Gastroesophageal sphincter (tissue), 4 donors: ENCODE results near the gene CNTNAP2. TPM values are rescaled to one million over a fixed set of nuclear protein-coding genes. Genes with fewer than 3 reads are reported as not detected.

Experiments
- ATAC-seq: fragments of 150-250 bp; one replicate; pipeline ENCODE4 v1.9.1; 2016; ENCODE audit warnings: mild to moderate bottlenecking, moderate library complexity
- H3K27ac ChIP-seq, 4 donors: fragments of 200-600 bp; sonication (generic) in 3 of 4; 1 replicate in 3 of 4; 2 replicates in 1 of 4; pipeline ENCODE4 v1.5.1; 2016 to 2019
- H3K27me3 ChIP-seq: fragments of 200-600 bp; sonication (generic); one replicate; pipeline ENCODE4 v1.5.1; 2019
- H3K36me3 ChIP-seq, 2 donors: fragments of 200-600 bp; sonication (generic); one replicate each; pipeline ENCODE4 v1.5.1; 2019; ENCODE audit warnings: control low read depth in 1 of 2
- H3K4me1 ChIP-seq, 3 donors: fragments of 200-600 bp; sonication (generic); 1 replicate in 2 of 3; 2 replicates in 1 of 3; pipeline ENCODE4 v1.5.1; 2016 to 2019; ENCODE audit warnings: control low read depth in 2 of 3
- H3K4me3 ChIP-seq, 2 donors: fragments of 200-600 bp; sonication (generic); one replicate each; pipeline ENCODE4 v1.5.1; 2019; ENCODE audit warnings: mild to moderate bottlenecking in 1 of 2, moderate library complexity in 1 of 2
- H3K9me3 ChIP-seq, 3 donors: fragments of 200-600 bp; sonication (generic); one replicate each; pipeline ENCODE4 v1.5.1; 2017 to 2019; ENCODE audit warnings: control low read depth in 2 of 3
- EP300 ChIP-seq: sonication (generic); formaldehyde crosslinking; IDR thresholded peaks from one replicate; pipeline ENCODE4 v1.6.1; 2017; ENCODE audit warnings: antibody characterized with exemption, mild to moderate bottlenecking
- POLR2A ChIP-seq, 2 donors: fragments of 450-650 bp; IDR thresholded peaks; one replicate each; pipeline ENCODE4 v1.6.1; 2017; ENCODE audit warnings: antibody characterized with exemption in 2 of 2, mild to moderate bottlenecking in 2 of 2, moderate library complexity in 1 of 2
- POLR2AphosphoS5 ChIP-seq: sonication (generic); formaldehyde crosslinking; IDR thresholded peaks from one replicate; pipeline ENCODE4 v1.6.1; 2017; ENCODE audit warnings: antibody characterized with exemption
- WGBS, 2 donors: methylation state at CpG; one replicate each; pipeline ENCODE4 v1.1.5; 2018; ENCODE audit warnings: low coverage in 1 of 2; 5-methylcytosine and 5-hydroxymethylcytosine counted together
- total RNA-seq, 4 donors: library from RNA; depleted of rRNA; stranded (reverse); fragments of >200 nt; gene quantifications; one replicate each; pipeline ENCODE4 v1.1.0, GENCODE V29; 2016
- TF ChIP-seq, protein P1 (sequence below), 4 experiments: fragments of 200-600 bp in 2 of 4; fragments of 450-650 bp in 2 of 4; sonication (generic) in 1 of 4; IDR thresholded peaks; one replicate each; pipeline ENCODE4 v1.5.1; 2017 to 2019; ENCODE audit warnings: antibody characterized with exemption in 4 of 4, mild to moderate bottlenecking in 2 of 4, moderate library complexity in 2 of 4

CNTNAP2 gene
- total RNA-seq, 4 donors from 2014 or later = 1.5 to 8.9 (median 3.2) TPM

DNA sequence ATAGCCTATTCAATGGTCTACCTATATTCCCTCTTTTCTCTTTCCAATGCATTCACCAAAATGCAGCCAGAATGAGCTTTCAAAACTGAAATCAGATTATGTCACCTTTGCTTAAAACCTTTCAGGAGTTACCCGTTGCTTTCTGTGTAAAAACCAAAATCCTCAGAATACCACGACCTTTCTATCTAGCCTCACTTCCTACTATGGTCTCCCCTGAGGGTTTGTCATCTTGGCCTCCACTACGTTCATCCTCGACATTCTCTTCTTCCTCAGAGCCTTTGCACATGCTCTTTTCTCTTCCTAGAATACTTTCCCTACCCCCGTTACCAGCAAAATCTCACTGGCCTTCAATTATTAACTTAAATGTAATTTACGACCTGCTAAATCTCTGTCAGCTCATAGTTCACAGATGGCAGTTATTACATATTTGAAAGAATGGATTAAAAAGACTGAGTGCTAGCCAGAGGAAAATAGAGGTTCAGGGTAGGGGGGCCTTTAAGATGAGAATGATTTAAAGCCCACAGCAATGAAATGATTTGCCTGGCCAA is 2093.1 kb downstream of the CNTNAP2 start:
- Histone ChIP-seq H3K27ac (no peak overlapping the region), H3K9me3 (no peaks in the 10 kb centered on the region), H3K27me3 (no peaks in the 10 kb centered on the region), H3K36me3 (no peaks in the 10 kb centered on the region), H3K4me1 (peaks cover 0 to 21% (median 3%) of the 10 kb centered on the region in 3 donors), H3K4me3 (no peak overlapping the region)
- no peak for ATAC-seq
- WGBS, 2 donors = 82 to 84% methylated on average over 6 of the region's 6 CpGs
- TF ChIP-seq EP300 = no peak
- TF ChIP-seq, protein P1, sequence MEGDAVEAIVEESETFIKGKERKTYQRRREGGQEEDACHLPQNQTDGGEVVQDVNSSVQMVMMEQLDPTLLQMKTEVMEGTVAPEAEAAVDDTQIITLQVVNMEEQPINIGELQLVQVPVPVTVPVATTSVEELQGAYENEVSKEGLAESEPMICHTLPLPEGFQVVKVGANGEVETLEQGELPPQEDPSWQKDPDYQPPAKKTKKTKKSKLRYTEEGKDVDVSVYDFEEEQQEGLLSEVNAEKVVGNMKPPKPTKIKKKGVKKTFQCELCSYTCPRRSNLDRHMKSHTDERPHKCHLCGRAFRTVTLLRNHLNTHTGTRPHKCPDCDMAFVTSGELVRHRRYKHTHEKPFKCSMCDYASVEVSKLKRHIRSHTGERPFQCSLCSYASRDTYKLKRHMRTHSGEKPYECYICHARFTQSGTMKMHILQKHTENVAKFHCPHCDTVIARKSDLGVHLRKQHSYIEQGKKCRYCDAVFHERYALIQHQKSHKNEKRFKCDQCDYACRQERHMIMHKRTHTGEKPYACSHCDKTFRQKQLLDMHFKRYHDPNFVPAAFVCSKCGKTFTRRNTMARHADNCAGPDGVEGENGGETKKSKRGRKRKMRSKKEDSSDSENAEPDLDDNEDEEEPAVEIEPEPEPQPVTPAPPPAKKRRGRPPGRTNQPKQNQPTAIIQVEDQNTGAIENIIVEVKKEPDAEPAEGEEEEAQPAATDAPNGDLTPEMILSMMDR (IDR thresholded peaks at IDR 0.05) = no peak
- TF ChIP-seq POLR2A (IDR thresholded peaks at IDR 0.05) = no peak
- no peak for TF ChIP-seq POLR2AphosphoS5

DNA sequence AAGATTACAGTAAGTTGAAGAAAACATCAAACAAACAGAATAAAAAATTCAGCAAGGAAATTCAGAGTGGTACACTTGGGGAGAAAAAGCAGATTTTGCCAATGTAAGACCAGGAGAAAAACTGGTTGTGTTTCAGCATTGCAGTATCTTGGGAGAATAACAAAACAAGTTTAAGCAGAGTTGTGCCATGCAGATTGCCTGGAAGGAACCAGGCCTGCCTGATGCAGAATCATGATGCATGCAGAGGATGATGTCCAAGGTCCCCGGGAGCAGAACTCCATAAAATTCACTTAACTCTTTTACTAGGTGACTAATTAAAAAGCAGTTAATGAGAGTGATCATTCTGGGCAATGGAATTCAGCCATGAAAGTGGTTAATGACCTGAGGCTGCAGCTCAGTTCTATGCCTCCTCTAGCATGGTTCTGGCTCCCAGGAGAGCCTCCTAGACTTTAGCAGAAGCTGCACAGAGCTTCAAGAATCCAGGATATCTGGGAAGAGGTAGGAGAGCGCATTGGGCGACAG is 2094.3 kb downstream of the CNTNAP2 start:
- ATAC-seq = no peak
- WGBS, 2 donors = 92% methylated on average over 2 to 3 of the region's 3 CpGs

DNA sequence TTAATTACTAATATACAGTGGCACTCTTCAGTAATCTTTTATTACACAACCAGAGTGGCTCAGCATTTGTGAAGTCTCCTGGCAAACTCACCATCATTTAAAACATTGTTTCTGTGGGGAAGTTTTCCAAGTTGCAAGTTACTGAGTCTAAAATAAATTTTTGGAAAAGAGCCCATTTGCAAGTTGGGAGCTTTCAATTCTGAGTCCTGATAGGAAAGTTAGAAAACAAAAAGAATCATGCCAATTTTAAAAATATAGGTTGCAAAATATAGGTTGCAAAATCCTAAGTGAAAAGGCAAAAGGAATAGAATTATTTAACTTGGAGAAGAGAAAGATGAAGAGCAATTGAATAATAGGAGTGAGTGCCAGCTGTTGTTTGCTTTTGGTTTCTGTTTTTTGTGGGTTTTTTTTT is 2095.1 kb downstream of the CNTNAP2 start:
- H3K27me3 ChIP-seq = no peaks in the 10 kb centered on the region
- no peak for ATAC-seq
- TF ChIP-seq POLR2A (IDR thresholded peaks at IDR 0.05) (no peak), EP300 (no peak), POLR2AphosphoS5 (no peak)
- TF ChIP-seq, protein P1 (IDR thresholded peaks at IDR 0.05) = no peak
- H3K4me3 ChIP-seq = no peak overlapping the region
- no peak overlapping the region for H3K27ac ChIP-seq
- H3K9me3 ChIP-seq = no peaks in the 10 kb centered on the region
- H3K4me1 ChIP-seq = peaks cover 0 to 21% (median 3%) of the 10 kb centered on the region in 3 donors
- H3K36me3 ChIP-seq = no peaks in the 10 kb centered on the region

More for the DNA sequence above, 2094.3 kb downstream of the CNTNAP2 start:
- TF ChIP-seq, protein P1 (IDR thresholded peaks at IDR 0.05) = no peak
- TF ChIP-seq POLR2A (IDR thresholded peaks at IDR 0.05) = no peak
- no peak for TF ChIP-seq POLR2AphosphoS5
- no peak for TF ChIP-seq EP300
- Histone ChIP-seq H3K27ac (no peak overlapping the region), H3K9me3 (no peaks in the 10 kb centered on the region), H3K36me3 (no peaks in the 10 kb centered on the region), H3K27me3 (no peaks in the 10 kb centered on the region), H3K4me1 (peaks cover 0 to 21% (median 3%) of the 10 kb centered on the region in 3 donors), H3K4me3 (no peak overlapping the region)

DNA sequence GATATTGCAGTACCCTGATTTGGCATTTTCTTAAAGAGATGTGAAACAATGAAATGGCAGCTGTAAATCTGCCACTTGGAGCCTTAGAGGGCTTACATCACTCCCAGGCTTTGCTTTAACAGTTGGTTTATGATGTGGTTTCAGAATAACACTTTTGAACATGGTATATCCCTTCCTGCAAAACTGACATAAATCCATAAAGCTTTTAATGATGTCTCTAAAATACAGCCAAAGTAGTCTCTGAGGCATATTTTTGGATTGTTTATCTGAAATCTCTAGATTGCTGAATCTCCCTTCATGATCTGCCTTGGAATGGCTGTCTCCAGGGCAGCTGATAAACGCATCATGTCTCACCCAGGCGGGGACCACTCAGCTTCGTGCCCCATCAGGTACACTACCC is 2096.1 kb downstream of the CNTNAP2 start:
- Histone ChIP-seq H3K27me3 (no peaks in the 10 kb centered on the region), H3K9me3 (no peaks in the 10 kb centered on the region), H3K4me1 (peaks cover 0 to 21% (median 3%) of the 10 kb centered on the region in 3 donors), H3K4me3 (no peak overlapping the region), H3K27ac (no peak overlapping the region), H3K36me3 (no peaks in the 10 kb centered on the region)
- WGBS, 2 donors = 60 to 87% methylated on average over 1 to 3 of the region's 3 CpGs
- ATAC-seq = no peak
- TF ChIP-seq POLR2AphosphoS5 = no peak
- TF ChIP-seq POLR2A (IDR thresholded peaks at IDR 0.05) = no peak
- no peak for TF ChIP-seq EP300
- TF ChIP-seq, protein P1 (IDR thresholded peaks at IDR 0.05) = no peak

DNA sequence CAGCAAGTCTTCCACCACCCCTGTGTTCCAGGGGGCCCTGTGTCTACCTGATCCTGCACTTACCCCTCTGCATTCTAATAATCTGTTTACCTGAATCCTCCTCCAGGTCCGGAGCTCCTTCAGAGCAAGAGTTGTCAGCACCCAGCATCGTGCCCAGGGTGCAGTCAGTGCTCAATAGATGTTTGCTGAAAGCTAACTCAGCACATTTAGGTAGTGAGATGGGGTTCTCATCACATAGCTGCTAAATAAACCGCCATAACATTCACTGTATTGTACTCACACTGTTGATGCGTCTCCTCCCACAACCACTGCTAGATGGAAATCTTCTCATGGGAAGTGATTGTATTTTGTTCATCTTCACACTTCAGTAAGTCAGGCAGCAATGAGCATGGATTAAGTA is 2097.5 kb downstream of the CNTNAP2 start:
- 82 to 100% methylated on average over 1 to 2 of the region's 4 CpGs for WGBS, 2 donors
- Histone ChIP-seq H3K9me3 (no peaks in the 10 kb centered on the region), H3K4me3 (no peak overlapping the region), H3K27me3 (no peaks in the 10 kb centered on the region), H3K36me3 (no peaks in the 10 kb centered on the region), H3K27ac (no peak overlapping the region), H3K4me1 (peaks cover 0 to 21% (median 3%) of the 10 kb centered on the region in 3 donors)
- TF ChIP-seq EP300 (no peak), POLR2A (IDR thresholded peaks at IDR 0.05) (no peak), POLR2AphosphoS5 (no peak)
- TF ChIP-seq, protein P1 (IDR thresholded peaks at IDR 0.05) = no peak
- no peak for ATAC-seq
